ENCODE results near the gene ENTPD1.
"Not testable (repeated sequence)": the region's sequence is repeated elsewhere in the genome, so short reads cannot be mapped to it uniquely, and the experiment has no call there.

The ENTPD1 gene

GRCh38 chr10:95756041-95756761 is at the start of gene ENTPD1:
ENTPD1 (plus strand) TSS chr10:95756163; CDS start chr10:95756240, 77 bp downstream.
- DNase-seq: no peak

- no peak for DNase-seq
These were observed 49.4 kb upstream of the ENTPD1 start for GRCh38 chr10:95706573-95706972.

GRCh38 chr10:95706990-95707389 is 49.0 kb upstream of the ENTPD1 start:
- no peak for DNase-seq

- no peak for DNase-seq
These were observed 44.5 kb upstream of the ENTPD1 start for GRCh38 chr10:95711492-95711891.

- no peak for DNase-seq
These were observed 39.5 kb upstream of the ENTPD1 start for GRCh38 chr10:95716466-95716865.

GRCh38 chr10:95716866-95717265 is 39.1 kb upstream of the ENTPD1 start:
- DNase-seq: no peak

- DNase-seq: not testable (repeated sequence)
These were observed 35.2 kb upstream of the ENTPD1 start for GRCh38 chr10:95720745-95721144.

GRCh38 chr10:95722496-95722895 is 33.5 kb upstream of the ENTPD1 start:
- not testable (repeated sequence) for DNase-seq

- no peak for DNase-seq
These were observed 27.4 kb upstream of the ENTPD1 start for GRCh38 chr10:95728526-95728925.

- DNase-seq: no peak
These were observed 26.5 kb upstream of the ENTPD1 start for GRCh38 chr10:95729323-95730055.

GRCh38 chr10:95730233-95730632 is 25.7 kb upstream of the ENTPD1 start:
- no peak for DNase-seq

GRCh38 chr10:95732907-95733306 is 23.1 kb upstream of the ENTPD1 start:
- not testable (repeated sequence) for DNase-seq

GRCh38 chr10:95739056-95739455 is 16.9 kb upstream of the ENTPD1 start:
- DNase-seq: no peak

GRCh38 chr10:95741807-95742467 is 14.0 kb upstream of the ENTPD1 start:
- DNase-seq: no peak

- DNase-seq: no peak
These were observed 13.5 kb upstream of the ENTPD1 start for GRCh38 chr10:95742485-95742884.

- DNase-seq: no peak
These were observed 12.9 kb upstream of the ENTPD1 start for GRCh38 chr10:95742962-95743535.

- DNase-seq: no peak
These were observed 10.5 kb upstream of the ENTPD1 start for GRCh38 chr10:95745501-95745900.

- DNase-seq: no peak
These were observed 7.6 kb upstream of the ENTPD1 start for GRCh38 chr10:95748349-95748748.

- DNase-seq: peak; percentile 10
These were observed 405 bp upstream of the ENTPD1 start for GRCh38 chr10:95755511-95756004.

- no peak for DNase-seq
These were observed 1.1 kb downstream of the ENTPD1 start for GRCh38 chr10:95756809-95757684.

- no peak for DNase-seq
These were observed 2.5 kb downstream of the ENTPD1 start for GRCh38 chr10:95758351-95759025.
